ENCODE data around the gene OTUD7B.

The OTUD7B gene

DNA sequence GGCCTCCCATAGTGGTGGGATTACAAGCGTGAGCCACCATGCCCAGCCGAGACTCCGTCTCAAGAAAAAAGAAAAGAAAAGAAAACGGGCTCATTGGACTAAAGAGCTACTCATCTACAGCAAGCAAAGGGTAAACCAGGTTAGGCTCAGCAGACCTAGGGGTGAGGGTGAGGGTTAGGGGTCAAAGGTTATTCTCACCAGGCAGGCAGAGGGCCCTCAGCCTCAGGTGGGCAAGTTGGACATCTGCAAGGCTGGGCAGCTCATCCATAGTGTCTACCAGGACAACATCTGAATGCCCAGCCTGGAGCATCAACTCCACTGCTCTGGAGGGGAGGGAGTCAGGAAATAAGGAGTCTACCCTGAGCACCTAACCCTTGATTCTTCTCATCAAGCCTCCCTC lies 77.3 kb downstream of the OTUD7B start:
- TF ChIP-seq CTCF (IDR thresholded peaks at IDR 0.05; ENCODE audit: control insufficient read depth, insufficient read depth, low read depth, low read length, missing control alignments): no peak
- DNase-seq (ENCODE audit: low read depth): no peak

DNA sequence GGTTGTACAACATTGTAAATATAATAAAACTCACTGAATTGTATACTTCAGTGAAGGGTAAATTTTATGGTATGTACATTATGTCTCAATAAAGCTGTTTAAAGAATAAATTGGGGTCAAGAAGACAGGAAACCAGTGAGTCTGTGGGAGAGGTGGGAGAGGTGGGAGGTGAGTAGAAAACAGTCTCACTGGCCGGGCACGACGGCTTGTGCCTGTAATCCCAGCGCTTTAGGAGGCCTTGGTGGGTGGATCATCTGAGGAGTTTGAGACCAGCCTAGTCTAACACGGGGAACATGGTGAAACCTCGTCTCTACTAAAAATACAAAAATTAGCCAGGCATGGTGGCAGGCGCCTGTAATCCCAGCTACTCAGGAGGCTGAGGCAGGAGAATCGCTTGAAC lies 78.1 kb downstream of the OTUD7B start:
- DNase-seq (ENCODE audit: low read depth): no peak
- TF ChIP-seq CTCF (IDR thresholded peaks at IDR 0.05; ENCODE audit: control insufficient read depth, insufficient read depth, low read depth, low read length, missing control alignments): no peak
- H3K4me3 ChIP-seq (ENCODE audit: control insufficient read depth, low read depth, low read length): no peak overlapping the region

More for the DNA sequence above, 77.3 kb downstream of the OTUD7B start:
- no peak overlapping the region for H3K4me3 ChIP-seq (ENCODE audit: control insufficient read depth, low read depth, low read length)

- no peak for TF ChIP-seq CTCF (IDR thresholded peaks at IDR 0.05; ENCODE audit: control insufficient read depth, insufficient read depth, low read depth, low read length, missing control alignments)
- no peak overlapping the region for H3K4me3 ChIP-seq (ENCODE audit: control insufficient read depth, low read depth, low read length)
- DNase-seq (ENCODE audit: low read depth): no peak
Observed at GRCh38 chr1:149931212-149931790, 79.2 kb downstream of the OTUD7B start.

DNA sequence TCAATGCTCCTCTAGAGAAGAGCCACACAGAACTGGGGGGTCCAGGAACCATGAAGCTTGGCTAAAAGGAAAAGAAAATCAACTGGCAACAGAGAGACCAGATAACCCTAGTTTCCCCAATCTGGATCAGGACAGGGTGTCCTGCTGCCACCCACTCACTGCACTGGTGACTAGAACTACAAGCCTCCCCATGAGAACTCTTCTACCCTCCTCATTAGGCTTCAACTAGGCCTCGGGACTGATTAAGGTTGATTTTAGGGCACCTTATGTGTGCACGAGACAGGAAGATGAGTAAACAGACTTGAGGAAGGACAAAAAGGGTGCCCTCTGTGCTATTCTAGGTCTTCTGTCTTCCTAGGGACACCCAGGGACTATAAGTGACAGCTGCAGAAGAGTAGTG lies 80.7 kb downstream of the OTUD7B start:
- DNase-seq (ENCODE audit: low read depth): no peak
- TF ChIP-seq CTCF (IDR thresholded peaks at IDR 0.05; ENCODE audit: control insufficient read depth, insufficient read depth, low read depth, low read length, missing control alignments): no peak
- no peak overlapping the region for H3K4me3 ChIP-seq (ENCODE audit: control insufficient read depth, low read depth, low read length)

GRCh38 chr1:149928401-149928724 lies 82.2 kb downstream of the OTUD7B start:
- H3K4me3 ChIP-seq (ENCODE audit: control insufficient read depth, low read depth, low read length): peak overlapping the region; percentile 93
- TF ChIP-seq CTCF (IDR thresholded peaks at IDR 0.05; ENCODE audit: control insufficient read depth, insufficient read depth, low read depth, low read length, missing control alignments): no peak
- DNase-seq (ENCODE audit: low read depth): no peak

- TF ChIP-seq CTCF (IDR thresholded peaks at IDR 0.05; ENCODE audit: control insufficient read depth, insufficient read depth, low read depth, low read length, missing control alignments): no peak
Observed at GRCh38 chr1:149927563-149928400, 82.7 kb downstream of the OTUD7B start, which contains the start of gene SF3B4. SF3B4 (minus strand) TSS chr1:149927803; CDS start chr1:149927759, 44 bp downstream.

More at GRCh38 chr1:149927563-149928400, 82.7 kb downstream of the OTUD7B start, which contains the start of gene SF3B4:
- DNase-seq (ENCODE audit: low read depth): peak; percentile 59
- peak within 1 kb of the TSS; percentile 93 for H3K4me3 ChIP-seq (ENCODE audit: control insufficient read depth, low read depth, low read length)

Measured in AG09309 (cell line).